T1000 (cell line): ENCODE measurements around the gene SH3BGR.

Experiments
- DNase-seq: peaks from one replicate; lab custom pipeline; 2025; ENCODE audit warnings: mixed read lengths; lab: John Stamatoyannopoulos, UW

Gene SH3BGR

GRCh38 chr21:39546522-39546921 is 94.8 kb downstream of the SH3BGR start:
- DNase-seq, result no peak

- no peak for DNase-seq
Measured at GRCh38 chr21:39552856-39553255, 101.1 kb downstream of the SH3BGR start.

- DNase-seq, result no peak
Measured at GRCh38 chr21:39553331-39553730, 101.6 kb downstream of the SH3BGR start.

- DNase-seq, result no peak
Measured at GRCh38 chr21:39555911-39556590, 104.3 kb downstream of the SH3BGR start.

- DNase-seq, result no peak
Measured at GRCh38 chr21:39559511-39559910, 107.7 kb downstream of the SH3BGR start.

- no peak for DNase-seq
Measured at GRCh38 chr21:39561140-39561539, 109.4 kb downstream of the SH3BGR start.

- no peak for DNase-seq
Measured at GRCh38 chr21:39562791-39563770, 111.3 kb downstream of the SH3BGR start.

GRCh38 chr21:39564200-39564599 is 112.4 kb downstream of the SH3BGR start:
- DNase-seq, result no peak
